Nephron progenitor cell (in vitro differentiated cells): ENCODE data around the gene RARG.

Source experiments
- DNase-seq: peaks from one replicate; pipeline ENCODE4 v3.0.0; 2021
- H3K27ac Mint-ChIP-seq: 2 replicates; pipeline ENCODE4 v1.8.0; 2021; ENCODE audit warnings: mild to moderate bottlenecking, moderate library complexity, mixed read lengths
- H3K27me3 Mint-ChIP-seq: 2 replicates; pipeline ENCODE4 v1.8.0; 2021; ENCODE audit warnings: mild to moderate bottlenecking, low read depth, mixed read lengths; ENCODE audit not compliant: poor library complexity
- H3K36me3 Mint-ChIP-seq: 2 replicates; pipeline ENCODE4 v1.8.0; 2021; ENCODE audit warnings: low read depth, mixed read lengths
- H3K4me1 Mint-ChIP-seq: 2 replicates; pipeline ENCODE4 v1.8.0; 2021; ENCODE audit warnings: mixed read lengths
- H3K4me3 Mint-ChIP-seq: 2 replicates; pipeline ENCODE4 v1.8.0; 2021; ENCODE audit warnings: mild to moderate bottlenecking, moderate library complexity, mixed read lengths
- H3K9me3 Mint-ChIP-seq: 2 replicates; pipeline ENCODE4 v1.8.0; 2021; ENCODE audit warnings: mild to moderate bottlenecking, moderate library complexity, mixed read lengths
- CTCF ChIP-seq: fragments of 200-600 bp; sonication (generic); IDR thresholded peaks from 2 replicates; pipeline ENCODE4 v1.5.0; 2021; ENCODE audit warnings: antibody characterized with exemption

The RARG gene

GRCh38 chr12:53233671-53234121 is 1.7 kb upstream of the RARG start:
- Mint-ChIP-seq H3K27me3 (peaks cover 12% of the 10 kb centered on the region), H3K27ac (peak overlapping the region; percentile 64), H3K9me3 (no peaks in the 10 kb centered on the region), H3K36me3 (no peaks in the 10 kb centered on the region), H3K4me3 (peak overlapping the region; percentile 72), H3K4me1 (peaks cover 53% of the 10 kb centered on the region)
- no peak for TF ChIP-seq CTCF
- no peak for DNase-seq

- H3K36me3 Mint-ChIP-seq = no peaks in the 10 kb centered on the region
- H3K27me3 Mint-ChIP-seq = peaks cover 7% of the 10 kb centered on the region
- no peak overlapping the region for H3K27ac Mint-ChIP-seq
- no peaks in the 10 kb centered on the region for H3K9me3 Mint-ChIP-seq
- peak overlapping the region; percentile 72 for H3K4me3 Mint-ChIP-seq
- TF ChIP-seq CTCF = no peak
- no peak for DNase-seq
- H3K4me1 Mint-ChIP-seq = peaks cover 53% of the 10 kb centered on the region
Observed at GRCh38 chr12:53232646-53233461, 845 bp upstream of the RARG start.

GRCh38 chr12:53231671-53231920 is 413 bp downstream of the RARG start:
- H3K27ac Mint-ChIP-seq = no peak overlapping the region
- H3K4me3 Mint-ChIP-seq = peak overlapping the region; percentile 78
- no peaks in the 10 kb centered on the region for H3K9me3 Mint-ChIP-seq
- H3K27me3 Mint-ChIP-seq = peaks cover 4% of the 10 kb centered on the region
- no peaks in the 10 kb centered on the region for H3K36me3 Mint-ChIP-seq
- peaks cover 60% of the 10 kb centered on the region for H3K4me1 Mint-ChIP-seq
- TF ChIP-seq CTCF = no peak
- DNase-seq = no peak

DNA sequence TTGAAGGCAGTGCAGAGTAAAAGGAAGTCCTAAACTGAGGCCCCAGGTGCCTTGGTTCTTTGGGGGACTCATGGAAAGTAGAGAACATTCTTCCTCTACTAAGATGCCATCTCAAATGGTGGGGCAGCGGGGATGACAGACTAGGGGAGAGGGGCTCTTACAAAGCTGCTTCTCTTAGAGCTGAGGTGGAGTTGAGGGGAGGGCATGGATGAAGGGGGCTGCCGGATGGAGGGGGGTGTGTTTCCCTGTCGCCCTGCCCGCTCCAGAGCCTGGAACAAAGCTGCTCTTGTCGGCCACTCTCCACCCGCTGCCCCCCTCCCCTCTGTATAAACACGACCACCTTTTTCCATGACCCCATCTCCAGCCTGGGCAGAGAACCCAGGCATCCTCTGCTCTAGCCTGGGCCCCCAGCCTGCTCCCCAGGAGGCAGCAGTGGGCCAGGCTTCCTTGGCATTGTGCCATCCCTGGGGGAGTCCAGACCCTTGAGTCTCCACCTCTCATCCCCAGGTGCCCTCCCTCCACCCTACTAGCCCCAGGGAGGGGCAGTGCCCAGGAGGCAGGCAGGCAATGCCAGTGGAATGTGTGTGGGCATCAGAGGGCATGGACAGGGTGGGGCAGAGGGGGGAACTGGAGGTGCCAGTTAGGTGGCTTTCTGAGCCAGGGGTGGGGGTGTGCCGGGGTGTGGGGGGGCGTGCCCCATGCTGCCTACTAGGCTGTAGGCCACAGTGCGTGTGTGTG is 1.7 kb downstream of the RARG start:
- Mint-ChIP-seq H3K4me1 (peaks cover 63% of the 10 kb centered on the region), H3K27me3 (peaks cover 4% of the 10 kb centered on the region), H3K36me3 (no peaks in the 10 kb centered on the region), H3K27ac (no peak overlapping the region), H3K9me3 (no peaks in the 10 kb centered on the region), H3K4me3 (peak overlapping the region; percentile 3)
- TF ChIP-seq CTCF = no peak
- DNase-seq = no peak

- Mint-ChIP-seq H3K9me3 (no peaks in the 10 kb centered on the region), H3K4me3 (peak overlapping the region; percentile 3), H3K27me3 (peaks cover 4% of the 10 kb centered on the region)
Observed at GRCh38 chr12:53229454-53229853, 2.6 kb downstream of the RARG start.

More at GRCh38 chr12:53229454-53229853, 2.6 kb downstream of the RARG start:
- no peak for DNase-seq
- H3K27ac Mint-ChIP-seq = no peak overlapping the region
- H3K4me1 Mint-ChIP-seq = peaks cover 63% of the 10 kb centered on the region
- no peaks in the 10 kb centered on the region for H3K36me3 Mint-ChIP-seq
- TF ChIP-seq CTCF = no peak
